Esophagus muscularis mucosa (tissue), 4 donors: ENCODE data around the gene TENM3.

Experiments used
- CTCF ChIP-seq, 3 experiments: fragments of 200-600 bp in 2 of 3; fragments of 450-650 bp in 1 of 3; sonication (generic) in 2 of 3; IDR thresholded peaks; one replicate each; pipeline ENCODE4 v1.5.1; 2017 to 2019; ENCODE audit warnings: antibody characterized with exemption in 3 of 3, mild to moderate bottlenecking in 2 of 3, moderate library complexity in 1 of 3
- EP300 ChIP-seq: sonication (generic); formaldehyde crosslinking; IDR thresholded peaks from one replicate; pipeline ENCODE4 v1.6.1; 2017; ENCODE audit warnings: antibody characterized with exemption
- POLR2A ChIP-seq: fragments of 450-650 bp; IDR thresholded peaks from one replicate; pipeline ENCODE4 v1.6.1; 2017; ENCODE audit warnings: antibody characterized with exemption, moderate library complexity, mild to moderate bottlenecking, low read depth
- POLR2AphosphoS5 ChIP-seq, 2 donors: sonication (generic); formaldehyde crosslinking; IDR thresholded peaks; one replicate each; pipeline ENCODE4 v1.6.1; 2017; ENCODE audit warnings: antibody characterized with exemption in 2 of 2

GRCh38 chr4:182530451-182530850 lies 287.2 kb downstream of the TENM3 start:
- TF ChIP-seq CTCF (IDR thresholded peaks at IDR 0.05), result no peak
- no peak for TF ChIP-seq POLR2AphosphoS5 (IDR thresholded peaks at IDR 0.05)
- TF ChIP-seq POLR2A, result no peak
- TF ChIP-seq EP300, result no peak
